ENCODE measurements around the gene VEGFA.

DNA sequence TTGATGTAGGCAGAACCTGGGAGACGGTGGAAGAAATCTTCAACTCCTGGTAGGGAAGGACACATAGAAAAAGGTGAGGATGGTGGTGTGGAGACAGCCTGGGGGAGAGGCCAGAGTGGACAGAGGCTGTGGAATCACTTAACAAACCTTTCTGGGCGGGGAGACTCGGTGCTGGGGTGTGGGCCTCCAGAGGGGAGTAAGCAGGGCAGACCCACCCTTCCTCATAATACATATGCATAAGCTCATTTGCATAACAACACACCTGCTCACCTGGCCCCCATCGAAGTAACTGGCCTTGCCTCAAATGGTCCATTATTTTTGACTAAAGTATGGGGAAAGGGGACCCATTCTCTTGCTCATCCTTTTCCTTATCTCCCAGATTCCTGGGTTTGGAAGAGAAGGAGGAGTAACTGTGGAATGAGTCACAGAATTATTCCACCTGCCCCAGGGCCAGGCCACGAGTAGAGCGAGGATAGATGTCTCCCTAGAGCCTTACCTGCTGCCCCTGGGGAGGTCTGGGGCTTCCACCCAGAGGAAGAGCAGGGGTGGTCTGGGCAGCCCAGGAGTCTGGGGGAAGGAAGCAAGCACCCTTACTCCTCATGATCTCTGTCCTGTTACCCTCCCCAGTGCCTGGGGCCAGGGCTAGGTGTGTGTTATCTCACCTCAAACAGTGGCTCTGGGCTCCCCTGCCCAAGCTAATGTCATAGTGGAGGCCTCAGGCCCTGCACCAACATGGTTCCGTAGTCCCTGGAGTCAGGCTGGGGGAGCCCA lies 10.7 kb upstream of the VEGFA start:
- TF ChIP-seq, protein P1, sequence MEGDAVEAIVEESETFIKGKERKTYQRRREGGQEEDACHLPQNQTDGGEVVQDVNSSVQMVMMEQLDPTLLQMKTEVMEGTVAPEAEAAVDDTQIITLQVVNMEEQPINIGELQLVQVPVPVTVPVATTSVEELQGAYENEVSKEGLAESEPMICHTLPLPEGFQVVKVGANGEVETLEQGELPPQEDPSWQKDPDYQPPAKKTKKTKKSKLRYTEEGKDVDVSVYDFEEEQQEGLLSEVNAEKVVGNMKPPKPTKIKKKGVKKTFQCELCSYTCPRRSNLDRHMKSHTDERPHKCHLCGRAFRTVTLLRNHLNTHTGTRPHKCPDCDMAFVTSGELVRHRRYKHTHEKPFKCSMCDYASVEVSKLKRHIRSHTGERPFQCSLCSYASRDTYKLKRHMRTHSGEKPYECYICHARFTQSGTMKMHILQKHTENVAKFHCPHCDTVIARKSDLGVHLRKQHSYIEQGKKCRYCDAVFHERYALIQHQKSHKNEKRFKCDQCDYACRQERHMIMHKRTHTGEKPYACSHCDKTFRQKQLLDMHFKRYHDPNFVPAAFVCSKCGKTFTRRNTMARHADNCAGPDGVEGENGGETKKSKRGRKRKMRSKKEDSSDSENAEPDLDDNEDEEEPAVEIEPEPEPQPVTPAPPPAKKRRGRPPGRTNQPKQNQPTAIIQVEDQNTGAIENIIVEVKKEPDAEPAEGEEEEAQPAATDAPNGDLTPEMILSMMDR (conservative IDR thresholded peaks at IDR 0.05 in 1 of 2, IDR thresholded peaks at IDR 0.05 in 1 of 2; ENCODE audit: extremely low read depth in 1 of 2, insufficient read depth in 1 of 2, low read depth in 1 of 2, low read length in 2 of 2): no peak
- no peak for TF ChIP-seq EZH2 (IDR thresholded peaks at IDR 0.05; ENCODE audit: borderline replicate concordance, low read length)
